Measurements from ENCODE around the gene ZNF892.

DNA sequence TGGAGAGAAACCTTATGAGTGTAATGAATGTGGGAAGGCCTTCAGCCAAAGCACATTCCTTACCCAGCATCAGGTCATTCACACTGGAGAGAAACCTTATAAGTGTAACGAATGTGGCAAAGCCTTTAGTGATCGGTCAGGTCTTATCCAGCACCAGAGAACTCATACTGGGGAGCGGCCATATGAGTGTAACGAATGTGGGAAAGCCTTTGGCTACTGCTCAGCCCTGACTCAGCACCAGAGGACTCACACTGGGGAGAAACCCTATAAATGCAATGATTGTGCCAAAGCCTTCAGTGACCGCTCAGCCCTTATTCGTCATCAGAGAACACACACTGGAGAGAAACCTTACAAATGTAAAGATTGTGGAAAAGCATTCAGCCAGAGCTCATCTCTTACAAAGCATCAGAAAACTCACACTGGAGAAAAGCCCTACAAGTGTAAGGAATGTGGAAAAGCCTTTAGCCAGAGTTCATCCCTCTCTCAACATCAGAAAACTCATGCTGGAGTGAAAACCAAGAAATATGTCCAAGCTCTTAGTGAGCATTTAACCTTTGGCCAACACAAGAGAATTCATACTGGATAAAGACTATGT, 7.8 kb downstream of the ZNF892 start:
- TF ChIP-seq EZH2 (IDR thresholded peaks at IDR 0.05; ENCODE audit: low read length), result no peak
- TF ChIP-seq, protein P1, sequence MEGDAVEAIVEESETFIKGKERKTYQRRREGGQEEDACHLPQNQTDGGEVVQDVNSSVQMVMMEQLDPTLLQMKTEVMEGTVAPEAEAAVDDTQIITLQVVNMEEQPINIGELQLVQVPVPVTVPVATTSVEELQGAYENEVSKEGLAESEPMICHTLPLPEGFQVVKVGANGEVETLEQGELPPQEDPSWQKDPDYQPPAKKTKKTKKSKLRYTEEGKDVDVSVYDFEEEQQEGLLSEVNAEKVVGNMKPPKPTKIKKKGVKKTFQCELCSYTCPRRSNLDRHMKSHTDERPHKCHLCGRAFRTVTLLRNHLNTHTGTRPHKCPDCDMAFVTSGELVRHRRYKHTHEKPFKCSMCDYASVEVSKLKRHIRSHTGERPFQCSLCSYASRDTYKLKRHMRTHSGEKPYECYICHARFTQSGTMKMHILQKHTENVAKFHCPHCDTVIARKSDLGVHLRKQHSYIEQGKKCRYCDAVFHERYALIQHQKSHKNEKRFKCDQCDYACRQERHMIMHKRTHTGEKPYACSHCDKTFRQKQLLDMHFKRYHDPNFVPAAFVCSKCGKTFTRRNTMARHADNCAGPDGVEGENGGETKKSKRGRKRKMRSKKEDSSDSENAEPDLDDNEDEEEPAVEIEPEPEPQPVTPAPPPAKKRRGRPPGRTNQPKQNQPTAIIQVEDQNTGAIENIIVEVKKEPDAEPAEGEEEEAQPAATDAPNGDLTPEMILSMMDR (optimal IDR thresholded peaks at IDR 0.05 in 1 of 3, IDR thresholded peaks at IDR 0.05 in 1 of 3, conservative IDR thresholded peaks at IDR 0.05 in 1 of 3; ENCODE audit: extremely low read depth in 1 of 3, insufficient read depth in 2 of 3, low read length in 3 of 3), result no peak

Measured in keratinocyte (primary cell).